ENCODE data around the gene DIRAS3.
"Not testable (repeated sequence)": the region's sequence is repeated elsewhere in the genome, so short reads cannot be mapped to it uniquely, and the experiment has no call there.

Gene DIRAS3, protein sequence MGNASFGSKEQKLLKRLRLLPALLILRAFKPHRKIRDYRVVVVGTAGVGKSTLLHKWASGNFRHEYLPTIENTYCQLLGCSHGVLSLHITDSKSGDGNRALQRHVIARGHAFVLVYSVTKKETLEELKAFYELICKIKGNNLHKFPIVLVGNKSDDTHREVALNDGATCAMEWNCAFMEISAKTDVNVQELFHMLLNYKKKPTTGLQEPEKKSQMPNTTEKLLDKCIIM

DNA sequence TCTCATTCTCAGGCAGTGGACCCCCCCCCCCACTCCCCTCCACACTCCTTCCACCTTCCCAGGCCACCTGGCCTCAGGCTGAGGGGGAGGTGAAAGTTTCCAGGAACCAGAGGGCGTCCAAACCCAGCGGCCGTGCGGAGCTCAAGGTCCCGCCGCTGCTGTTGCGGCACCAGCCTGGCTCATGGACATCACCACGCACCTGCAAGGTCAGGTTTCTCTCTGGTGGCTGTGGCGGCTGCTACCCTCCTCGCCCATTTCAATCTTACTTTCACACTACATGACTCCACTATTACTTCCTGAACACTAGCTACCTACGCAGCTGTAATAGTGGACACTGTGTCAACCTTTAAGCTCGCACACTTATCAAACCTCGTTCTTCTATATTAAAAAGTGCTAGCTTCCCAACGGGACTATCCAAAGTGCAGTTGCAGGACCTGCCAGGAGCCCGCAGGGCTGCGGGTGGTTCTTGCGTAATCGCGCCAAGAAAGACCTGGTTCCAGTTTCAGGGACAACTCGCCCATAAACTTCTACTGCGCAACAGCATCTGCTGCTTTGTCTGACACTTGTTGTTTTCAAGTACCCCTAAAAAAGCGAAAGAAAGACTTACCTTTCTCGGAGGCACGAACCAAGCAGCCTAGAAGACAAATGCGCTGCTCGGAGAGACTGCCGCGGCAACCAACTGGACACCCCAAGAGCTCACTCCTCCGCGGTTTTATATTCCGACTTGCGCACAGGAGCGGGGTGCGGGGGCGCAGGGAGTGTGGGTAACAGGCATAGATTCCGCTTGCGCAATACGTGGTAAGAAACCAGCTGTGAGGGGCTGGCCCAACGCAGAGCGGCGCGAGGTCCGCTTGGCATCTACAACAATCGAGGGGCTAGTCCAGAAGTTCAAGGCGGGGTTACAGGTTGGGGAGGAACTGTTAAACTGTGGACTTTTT lies at the start of gene DIRAS3:
Gene DIRAS3 (minus strand): TSS at position 687 of the 938 bp plus-strand sequence. CDS start 3,330 bp downstream, outside the sequence.
- no peak for DNase-seq

DNA sequence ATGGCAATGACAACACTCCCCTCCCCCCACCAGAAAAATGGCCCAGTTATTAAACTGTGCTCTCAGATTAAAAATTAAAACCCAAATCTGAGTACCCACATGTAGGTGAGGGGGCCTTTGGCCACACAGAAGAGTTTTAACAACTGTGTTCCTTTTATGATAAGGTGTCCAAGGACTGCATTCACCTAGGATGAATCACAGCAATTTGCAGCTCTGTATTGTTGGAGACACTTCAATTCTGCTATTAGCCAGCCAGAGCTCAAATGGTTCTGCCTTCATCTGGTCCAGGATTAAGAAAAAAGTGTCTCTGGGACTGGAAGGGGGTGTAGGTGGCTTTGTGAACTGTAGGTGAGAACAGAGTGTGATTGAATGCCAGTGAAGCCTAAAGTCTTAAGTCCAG lies 43.3 kb upstream of the DIRAS3 start:
- DNase-seq: no peak

DNA sequence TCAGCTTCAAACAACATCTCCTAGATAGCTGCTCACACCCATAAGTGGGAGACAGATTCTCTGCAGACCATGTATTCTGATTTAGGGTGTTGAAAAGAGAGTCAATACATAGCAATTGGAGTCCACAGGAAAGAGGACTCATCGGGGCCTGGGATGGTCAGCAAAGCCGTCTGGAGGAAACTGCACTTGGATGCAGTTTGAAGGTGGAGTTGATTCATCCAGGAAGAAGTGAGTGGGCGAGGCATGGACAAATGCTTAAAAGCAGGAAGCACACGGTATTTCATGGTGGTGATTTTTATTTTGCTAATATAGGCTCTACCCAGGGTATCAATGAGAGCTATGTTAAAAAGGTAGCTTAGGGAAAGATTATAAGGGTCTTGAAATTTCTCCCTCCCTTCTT lies 36.8 kb upstream of the DIRAS3 start:
- DNase-seq: no peak

DNA sequence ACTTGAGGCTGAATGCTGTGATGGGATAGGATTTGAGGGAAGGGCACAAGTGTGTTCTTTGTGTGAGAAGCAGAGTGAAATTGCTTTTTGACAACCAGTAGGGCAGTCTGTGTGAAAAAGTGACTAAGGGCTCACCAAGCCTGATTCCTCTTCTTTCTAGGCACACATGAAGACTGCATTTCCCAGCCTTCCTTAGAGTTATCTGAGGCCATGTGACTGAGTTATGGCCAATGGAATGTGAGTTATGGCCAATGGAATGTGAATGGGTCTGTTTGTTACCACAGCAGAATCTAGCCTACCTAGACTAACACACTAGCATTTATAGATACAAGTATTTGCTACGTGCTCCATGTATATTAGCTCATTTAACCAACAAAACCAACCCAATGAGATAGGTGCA lies 35.3 kb upstream of the DIRAS3 start:
- no peak for DNase-seq

DNA sequence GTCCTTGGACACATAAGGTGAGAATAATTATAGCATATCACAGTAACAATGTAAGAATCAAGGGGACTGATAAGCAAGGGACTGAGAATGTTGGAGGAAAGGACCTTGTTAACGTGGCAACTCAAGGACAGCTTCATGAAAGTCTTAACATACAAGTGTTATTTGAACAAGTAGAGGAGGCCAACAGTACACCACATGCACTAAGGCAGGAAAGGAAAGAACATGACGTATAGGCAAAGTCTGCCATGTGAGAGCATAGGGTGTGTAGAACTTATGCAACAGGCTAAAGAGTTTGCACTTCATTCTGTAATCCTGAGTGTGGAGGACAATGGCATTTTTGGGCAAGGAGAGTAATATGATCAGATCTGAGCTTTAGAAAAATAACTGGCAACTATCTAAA lies 33.3 kb upstream of the DIRAS3 start:
- DNase-seq: no peak

DNA sequence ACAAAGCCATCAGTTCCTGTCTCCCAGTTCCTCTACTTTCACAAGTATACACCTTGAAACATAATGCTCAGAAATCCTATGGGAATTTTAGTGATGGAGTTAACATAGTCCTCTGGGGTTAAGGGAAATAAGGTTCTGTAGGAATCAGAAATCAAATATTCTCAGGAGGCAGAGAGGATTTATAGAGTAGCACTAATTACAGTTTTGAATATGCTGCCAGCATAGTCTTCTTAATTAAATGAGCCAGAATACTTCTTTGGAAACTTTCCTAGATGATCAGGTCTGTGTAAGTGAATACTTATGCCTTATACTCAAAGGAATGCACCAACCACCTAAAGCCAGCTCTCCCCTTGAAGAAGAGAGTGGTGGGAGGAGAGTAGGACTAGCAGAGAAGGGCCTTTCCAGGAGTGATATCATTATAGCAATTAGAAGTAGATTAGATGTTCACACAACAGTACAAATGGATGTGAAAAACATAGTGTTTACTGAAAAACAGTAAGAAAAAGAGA lies 31.4 kb upstream of the DIRAS3 start:
- DNase-seq: no peak

DNA sequence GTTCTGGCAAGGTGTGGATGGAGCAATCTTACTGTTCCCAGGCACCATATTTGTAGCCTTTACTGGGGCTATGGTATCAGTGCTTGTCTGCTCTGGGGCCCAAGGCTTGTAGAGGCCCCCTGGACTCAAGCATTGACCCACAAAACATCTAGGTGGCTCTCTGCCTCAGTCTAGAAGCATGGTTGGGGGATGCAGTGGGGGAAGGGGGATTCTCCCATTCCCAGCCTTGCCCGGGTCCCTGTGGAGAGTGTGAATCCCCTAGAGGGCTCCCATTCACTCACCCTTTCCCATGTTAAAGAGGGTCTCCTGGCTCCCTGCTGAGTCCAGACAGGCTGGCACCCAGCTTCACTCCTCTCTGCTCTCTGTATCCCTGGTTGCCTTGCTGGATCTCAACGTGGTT lies 28.2 kb upstream of the DIRAS3 start:
- DNase-seq: no peak

DNA sequence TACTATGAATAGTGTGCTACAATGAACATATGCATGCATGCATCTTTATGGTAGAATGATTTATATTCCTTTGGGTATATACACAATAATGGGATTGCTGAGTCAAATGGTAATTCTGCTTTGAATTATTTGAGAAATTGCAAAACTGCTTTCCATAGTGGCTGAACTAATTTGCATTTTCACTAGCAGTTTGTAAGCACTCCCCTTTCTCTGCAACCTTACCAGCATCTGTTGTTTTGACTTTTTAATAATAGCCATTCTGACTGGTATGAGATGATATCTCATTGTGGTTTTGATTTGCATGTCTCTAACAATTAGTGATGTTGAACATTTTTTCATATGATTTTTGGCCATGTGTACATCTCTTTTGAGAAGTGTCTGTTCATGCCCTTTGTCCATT lies 24.0 kb upstream of the DIRAS3 start:
- no peak for DNase-seq

DNA sequence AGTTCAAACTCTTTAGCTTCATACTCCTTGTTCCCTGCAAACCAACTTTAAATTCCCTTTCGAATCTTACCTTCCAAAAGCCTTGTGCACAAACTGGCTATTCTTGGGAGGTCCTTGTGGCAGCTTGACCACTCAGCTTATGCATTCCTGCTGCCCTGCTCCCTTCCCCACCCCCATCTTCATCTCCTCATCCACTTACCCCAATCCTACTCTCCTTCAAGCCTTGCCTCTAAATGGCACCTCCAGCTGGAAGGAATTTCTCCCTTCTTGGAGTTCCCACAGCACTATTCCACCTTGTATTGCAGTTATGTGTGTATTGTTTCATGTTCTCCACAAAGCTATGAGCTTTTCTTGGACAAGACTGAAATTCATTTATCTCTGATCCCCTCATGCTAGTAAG lies 15.3 kb upstream of the DIRAS3 start:
- no peak for DNase-seq

DNA sequence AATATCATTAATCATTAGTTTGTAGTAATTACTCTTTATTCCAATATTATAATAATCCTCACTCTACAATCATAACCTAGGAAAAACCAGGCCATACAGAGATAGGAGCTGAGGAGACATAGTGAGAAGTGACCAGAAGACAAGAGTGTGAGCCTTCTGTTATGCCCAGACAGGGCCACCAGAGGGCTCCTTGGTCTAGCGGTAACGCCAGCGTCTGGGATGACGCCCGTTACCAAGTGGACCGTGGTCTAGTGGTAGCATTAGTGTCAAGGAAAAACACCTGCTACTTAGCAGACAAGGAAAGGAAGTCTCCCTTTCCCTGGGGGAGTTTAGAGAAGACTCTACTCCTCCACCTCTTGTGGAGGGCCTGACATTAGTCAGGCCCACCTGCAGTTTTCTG lies 7.6 kb upstream of the DIRAS3 start:
- not testable (repeated sequence) for DNase-seq

DNA sequence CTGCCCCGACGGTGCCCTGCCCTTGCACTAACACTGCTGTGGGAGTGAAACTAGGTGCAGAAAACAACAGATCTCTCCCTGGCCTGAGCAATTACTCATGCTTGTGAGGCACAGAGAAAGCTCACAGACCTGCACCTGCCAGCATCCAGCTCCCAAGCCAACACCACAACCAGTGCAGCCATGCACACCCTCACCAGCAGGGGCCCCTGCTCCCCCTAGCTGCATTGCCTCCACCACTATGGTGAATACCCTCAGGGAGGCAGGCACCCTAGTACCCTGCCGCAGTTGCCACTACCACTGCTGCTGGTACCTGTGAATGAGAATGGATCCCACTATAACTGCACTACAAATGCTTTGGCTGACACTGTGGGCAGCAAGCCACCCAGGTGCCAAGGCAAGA lies 7.1 kb upstream of the DIRAS3 start:
- no peak for DNase-seq

DNA sequence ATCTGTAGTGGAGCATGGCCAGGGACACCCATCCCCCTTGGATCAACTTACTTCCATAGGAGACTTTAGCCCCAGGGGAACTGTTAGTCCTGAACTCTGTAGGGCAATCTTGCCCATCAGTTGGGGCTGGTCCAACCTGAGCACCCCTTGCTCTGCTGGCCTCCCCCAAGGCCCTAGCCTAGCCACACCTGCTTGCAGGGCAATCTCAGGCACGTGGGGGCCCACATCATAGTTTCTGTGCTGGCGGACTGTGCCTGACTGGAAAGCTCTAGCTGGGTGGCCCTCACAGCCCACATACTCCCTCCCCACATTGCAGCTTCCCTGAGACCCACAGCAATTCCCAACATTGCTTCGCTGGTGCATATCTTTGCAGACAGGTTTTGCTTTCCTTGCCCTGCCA lies 6.6 kb upstream of the DIRAS3 start:
- DNase-seq: no peak

DNA sequence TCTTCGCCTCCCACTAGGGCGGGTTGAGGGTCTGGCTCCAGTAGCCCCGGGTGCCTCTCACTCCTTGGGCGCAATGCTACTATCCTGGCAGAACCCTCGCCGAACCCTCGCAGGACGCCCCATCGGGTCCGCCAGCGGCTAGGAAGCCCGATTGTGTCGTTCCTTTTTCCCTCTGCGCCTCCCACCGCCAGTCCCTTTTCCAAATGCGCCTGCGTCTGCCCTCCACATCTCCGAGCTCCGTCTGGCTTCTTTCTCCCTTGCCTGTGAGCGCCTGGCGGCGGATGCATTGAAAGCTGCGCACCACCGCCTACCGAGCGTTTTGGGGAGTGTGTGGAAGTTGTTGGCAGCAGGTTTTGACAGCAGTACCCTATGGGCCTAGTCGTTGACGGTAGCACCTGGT lies 1.0 kb upstream of the DIRAS3 start:
- no peak for DNase-seq

DNA sequence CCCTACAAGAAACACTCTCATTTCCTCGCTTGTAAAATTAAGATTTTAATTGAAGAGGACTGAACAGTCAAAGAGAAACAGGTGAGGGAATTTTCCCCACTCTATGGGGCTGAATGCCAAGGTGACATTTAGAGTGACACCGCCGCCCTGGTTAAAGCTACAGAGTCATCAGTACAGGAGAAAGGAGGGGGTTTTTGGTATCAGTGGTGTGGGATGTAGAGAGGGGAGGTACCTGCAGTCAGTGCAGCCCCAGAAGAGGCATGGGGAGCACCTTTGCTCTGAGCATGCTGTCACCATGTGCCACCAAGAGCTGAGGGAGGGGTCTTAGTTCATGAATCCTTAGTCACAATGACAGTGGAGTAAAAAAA lies 2.8 kb downstream of the DIRAS3 start:
- DNase-seq: no peak

DNA sequence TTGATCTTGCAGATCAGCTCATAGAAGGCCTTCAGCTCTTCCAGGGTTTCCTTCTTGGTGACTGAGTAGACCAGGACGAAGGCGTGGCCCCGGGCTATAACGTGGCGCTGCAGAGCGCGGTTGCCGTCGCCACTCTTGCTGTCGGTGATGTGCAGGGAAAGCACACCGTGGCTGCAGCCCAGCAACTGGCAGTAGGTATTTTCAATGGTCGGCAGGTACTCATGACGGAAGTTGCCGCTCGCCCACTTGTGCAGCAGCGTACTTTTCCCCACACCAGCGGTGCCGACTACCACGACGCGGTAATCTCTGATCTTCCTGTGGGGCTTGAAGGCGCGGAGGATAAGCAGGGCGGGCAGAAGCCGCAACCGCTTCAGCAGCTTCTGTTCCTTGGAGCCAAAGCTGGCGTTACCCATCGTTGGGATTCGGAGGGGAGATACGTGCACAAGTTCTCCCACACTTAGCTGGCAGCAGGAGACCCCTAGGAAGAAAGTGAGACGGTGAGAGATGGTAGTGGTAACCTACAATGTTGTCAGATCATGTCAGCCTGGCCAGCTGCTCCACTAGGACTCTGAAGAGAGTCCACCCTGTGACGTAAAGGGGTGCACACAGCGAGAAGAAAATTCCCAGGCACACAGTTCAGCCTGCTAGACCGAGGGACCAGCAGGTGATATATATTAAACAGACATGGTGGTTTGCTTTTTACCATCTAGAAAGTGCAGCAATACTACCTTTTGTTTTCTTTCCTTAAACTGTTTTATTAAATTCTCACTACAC lies 3.4 kb downstream of the DIRAS3 start:
- no peak for DNase-seq

DNA sequence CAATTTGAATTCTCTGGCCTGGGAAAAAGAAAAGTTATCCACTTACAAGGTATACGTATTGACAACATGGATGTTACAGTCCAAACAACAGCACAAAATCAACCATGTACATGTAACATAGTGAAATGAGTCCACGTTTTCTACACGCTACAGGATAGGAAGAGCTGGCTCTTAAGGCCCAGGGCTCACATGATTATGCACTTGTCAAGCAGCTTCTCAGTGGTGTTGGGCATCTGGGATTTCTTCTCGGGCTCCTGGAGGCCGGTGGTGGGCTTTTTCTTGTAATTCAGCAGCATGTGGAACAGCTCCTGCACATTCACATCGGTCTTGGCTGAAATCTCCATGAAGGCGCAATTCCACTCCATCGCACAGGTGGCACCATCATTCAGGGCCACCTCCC lies 4.0 kb downstream of the DIRAS3 start:
- no peak for DNase-seq

DNA sequence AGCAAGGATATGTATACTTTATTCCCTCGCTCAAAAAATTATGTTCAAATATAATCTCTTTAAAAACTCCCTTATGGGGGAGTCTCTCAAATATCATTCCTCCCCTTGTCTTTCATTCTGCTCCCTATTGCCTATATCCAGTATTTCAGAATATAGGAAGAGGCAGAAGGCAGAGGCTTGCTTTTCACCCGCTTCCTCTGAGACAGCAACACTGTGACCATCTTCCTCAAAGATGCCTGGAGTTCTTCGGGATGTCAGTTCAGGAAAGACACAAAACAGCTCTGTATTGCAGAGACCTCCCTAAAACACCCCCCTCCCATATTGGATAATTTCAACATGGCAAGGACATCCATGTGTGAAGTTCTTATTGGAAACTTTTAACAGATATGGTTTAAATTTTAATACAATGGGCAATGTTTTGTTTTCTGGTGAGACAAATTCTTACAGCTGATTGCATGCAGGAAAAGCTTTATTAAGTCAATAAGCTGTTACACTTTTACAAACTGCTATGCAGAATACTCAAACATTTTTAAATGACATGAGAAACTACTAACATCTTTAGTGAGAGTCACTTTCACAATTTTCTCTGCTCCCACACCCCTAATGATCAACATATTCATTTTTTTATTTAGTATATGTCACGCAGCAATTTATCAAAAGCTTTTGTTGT lies 4.8 kb downstream of the DIRAS3 start:
- no peak for DNase-seq

DNA sequence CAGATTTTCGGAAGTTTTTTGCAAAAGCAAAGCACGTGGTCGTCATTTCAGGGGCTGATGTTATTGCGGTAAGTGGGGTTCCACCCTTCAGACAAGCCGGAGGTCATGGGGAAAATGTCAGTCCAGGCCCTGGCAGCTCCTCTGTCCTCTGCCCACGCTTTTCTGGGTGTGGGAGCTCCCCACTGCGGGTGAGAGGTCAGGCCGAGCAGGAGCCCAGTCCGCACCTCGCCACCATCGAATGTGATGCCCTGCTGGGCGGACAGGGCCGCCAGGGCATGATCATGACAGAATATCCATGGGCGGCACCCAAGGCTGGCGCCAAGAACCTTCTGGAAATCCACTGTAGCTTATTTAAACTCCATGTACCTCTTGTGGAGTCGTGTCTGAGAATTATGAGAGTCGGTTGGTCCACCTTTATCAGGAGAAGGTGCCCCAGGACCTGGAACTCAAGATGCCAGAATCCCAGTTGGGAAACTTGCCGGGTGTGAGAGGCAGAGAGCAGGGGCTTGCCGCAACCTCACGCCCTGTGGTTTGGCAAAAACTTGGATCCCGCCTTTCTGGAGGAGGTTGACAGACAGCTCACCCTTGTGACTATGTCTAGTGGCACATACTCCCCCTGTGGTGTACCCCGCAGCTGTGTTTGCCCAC lies 6.9 kb downstream of the DIRAS3 start:
- no peak for DNase-seq

DNA sequence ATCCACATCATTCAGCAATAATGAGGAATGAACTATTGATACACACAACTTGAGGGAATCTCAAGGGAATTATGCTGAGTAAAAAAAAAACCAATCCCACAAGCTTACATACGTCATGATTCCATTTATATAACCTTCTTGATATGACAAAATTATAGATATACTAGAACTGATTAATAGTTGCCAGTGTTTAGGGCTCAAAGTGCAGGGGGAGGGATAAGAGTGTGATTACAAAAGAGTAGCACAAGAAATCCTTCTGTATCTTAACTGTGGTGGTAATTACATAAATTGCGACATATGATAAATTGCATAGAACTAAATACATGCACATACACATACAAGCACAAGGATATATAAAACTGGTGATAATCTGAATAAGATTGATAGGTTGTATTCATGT lies 13.5 kb downstream of the DIRAS3 start:
- DNase-seq: no peak

DNA sequence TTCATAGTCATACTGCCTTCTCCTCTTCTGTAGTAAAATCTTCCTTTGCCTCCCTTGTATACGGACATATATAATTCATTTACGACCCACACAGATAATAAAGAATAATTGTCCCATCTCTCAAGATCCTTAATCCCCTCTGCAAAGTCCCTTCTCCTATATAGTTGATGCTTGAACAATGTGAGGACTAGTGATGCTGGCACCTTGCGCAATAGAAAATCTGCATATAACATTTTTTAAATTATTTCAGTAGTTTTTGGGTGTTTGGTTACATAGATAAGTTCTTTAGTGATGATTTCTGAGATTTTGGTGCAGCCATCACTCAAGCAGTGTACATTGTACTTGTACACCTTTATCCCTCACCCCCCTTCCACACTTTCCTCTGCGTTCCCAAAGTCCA lies 21.0 kb downstream of the DIRAS3 start:
- no peak for DNase-seq

DNA sequence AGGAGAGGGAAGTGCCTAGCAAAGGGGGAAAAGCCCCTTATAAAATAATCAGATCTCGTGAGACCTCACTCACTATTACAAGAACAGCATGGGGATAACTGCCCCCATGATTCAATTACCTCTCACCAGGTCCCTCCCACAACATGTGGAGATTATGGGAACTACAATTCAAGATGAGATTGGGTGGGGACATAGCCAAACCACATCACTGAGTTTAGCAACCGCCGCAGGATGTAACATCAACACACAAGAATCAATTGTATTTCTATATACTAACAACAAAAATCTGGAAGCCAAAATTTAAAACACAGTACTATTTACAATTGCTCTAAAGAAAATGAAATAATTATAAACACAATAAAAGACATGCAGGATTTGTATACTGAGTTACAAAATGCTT lies 21.9 kb downstream of the DIRAS3 start:
- no peak for DNase-seq

DNA sequence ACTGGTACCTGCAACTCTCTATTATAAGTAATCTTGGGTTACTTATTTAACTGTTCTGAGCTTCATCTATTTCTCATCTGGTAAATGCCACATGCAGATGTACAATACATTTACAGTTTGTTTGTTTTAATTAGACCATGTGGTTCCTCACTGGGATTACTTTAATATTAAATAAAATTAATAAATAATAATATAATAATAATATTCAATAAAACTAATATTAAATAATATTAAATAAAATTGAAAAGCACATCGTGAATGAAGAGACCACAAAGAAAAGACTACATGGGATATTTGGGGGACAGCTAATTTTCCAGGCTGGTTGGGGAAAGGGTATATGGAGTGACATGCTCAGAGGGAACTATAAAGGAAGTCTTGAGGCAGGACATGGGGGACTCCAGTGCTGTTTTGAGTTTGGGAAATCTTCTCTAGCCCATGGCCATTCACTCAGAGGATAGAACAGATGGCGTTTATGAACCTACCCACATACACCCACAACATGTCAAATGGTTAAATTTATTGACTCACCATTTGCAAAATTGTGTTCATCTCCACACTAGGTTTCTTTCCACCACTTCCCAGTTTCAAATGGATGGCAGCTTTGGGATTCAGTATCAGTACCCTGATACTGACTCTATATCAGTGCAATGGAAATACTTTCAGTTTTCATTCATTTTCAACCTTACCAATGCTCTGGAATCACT lies 25.6 kb downstream of the DIRAS3 start:
- DNase-seq: no peak
